ENCODE measurements around the gene MED12L.
"Not testable (repeated sequence)": the region's sequence is repeated elsewhere in the genome, so short reads cannot be mapped to it uniquely, and the experiment has no call there.

MED12L gene

DNA sequence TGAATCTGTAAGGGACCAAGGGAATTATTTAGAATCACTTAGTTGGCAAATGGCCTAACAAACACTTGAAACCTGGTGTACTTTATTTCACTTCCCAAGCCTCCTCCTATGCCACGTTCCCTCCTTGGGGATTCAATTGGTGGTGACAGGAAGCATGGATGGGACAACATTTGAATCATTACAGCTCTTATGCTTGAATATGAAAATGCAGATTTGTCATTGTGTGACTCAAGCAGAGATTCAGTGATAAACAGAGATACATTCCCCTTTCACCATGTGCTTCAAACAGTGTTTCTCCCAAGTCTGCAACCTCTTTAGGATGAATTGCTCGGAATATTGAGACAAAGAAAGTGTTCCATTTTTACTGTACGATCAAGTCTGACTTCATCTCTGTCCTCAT is 32.7 kb upstream of the MED12L start:
- TF ChIP-seq, protein P1, sequence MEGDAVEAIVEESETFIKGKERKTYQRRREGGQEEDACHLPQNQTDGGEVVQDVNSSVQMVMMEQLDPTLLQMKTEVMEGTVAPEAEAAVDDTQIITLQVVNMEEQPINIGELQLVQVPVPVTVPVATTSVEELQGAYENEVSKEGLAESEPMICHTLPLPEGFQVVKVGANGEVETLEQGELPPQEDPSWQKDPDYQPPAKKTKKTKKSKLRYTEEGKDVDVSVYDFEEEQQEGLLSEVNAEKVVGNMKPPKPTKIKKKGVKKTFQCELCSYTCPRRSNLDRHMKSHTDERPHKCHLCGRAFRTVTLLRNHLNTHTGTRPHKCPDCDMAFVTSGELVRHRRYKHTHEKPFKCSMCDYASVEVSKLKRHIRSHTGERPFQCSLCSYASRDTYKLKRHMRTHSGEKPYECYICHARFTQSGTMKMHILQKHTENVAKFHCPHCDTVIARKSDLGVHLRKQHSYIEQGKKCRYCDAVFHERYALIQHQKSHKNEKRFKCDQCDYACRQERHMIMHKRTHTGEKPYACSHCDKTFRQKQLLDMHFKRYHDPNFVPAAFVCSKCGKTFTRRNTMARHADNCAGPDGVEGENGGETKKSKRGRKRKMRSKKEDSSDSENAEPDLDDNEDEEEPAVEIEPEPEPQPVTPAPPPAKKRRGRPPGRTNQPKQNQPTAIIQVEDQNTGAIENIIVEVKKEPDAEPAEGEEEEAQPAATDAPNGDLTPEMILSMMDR (IDR thresholded peaks at IDR 0.05; ENCODE audit: low read depth, low read length): no peak
- no peak overlapping the region for H3K4me3 ChIP-seq (ENCODE audit: low read depth, low read length)

GRCh38 chr3:151058740-151059139 is 26.7 kb upstream of the MED12L start:
- TF ChIP-seq, protein P1 (IDR thresholded peaks at IDR 0.05; ENCODE audit: low read depth, low read length): no peak
- no peak overlapping the region for H3K4me3 ChIP-seq (ENCODE audit: low read depth, low read length)

- TF ChIP-seq, protein P1 (IDR thresholded peaks at IDR 0.05; ENCODE audit: low read depth, low read length): no peak
- H3K4me3 ChIP-seq (ENCODE audit: low read depth, low read length): no peak overlapping the region
Measured at GRCh38 chr3:151062611-151063010, 22.9 kb upstream of the MED12L start.

GRCh38 chr3:151067158-151067557 is 18.3 kb upstream of the MED12L start:
- TF ChIP-seq, protein P1 (IDR thresholded peaks at IDR 0.05; ENCODE audit: low read depth, low read length): no peak

DNA sequence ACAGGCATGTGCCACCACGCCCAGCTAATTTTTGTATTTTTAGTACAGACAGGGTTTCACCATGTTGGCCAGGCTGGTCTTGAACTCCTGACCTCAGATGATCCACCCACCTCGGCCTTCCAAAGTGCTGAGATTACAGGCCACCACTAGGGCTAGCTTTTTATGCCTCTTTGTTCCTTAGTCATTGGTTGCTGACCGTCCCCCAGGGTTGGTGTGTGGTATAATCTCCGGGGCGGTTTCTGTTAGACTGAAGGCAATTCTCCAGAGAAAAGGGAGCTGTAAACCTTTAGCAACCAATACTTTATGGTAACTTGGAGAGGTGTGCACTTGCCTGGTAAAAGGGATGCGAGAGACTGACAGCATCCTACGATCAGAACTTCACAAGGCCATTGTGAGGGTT is 12.6 kb upstream of the MED12L start:
- H3K4me3 ChIP-seq (ENCODE audit: low read depth, low read length): not testable (repeated sequence)

More at GRCh38 chr3:151067158-151067557, 18.3 kb upstream of the MED12L start:
- H3K4me3 ChIP-seq (ENCODE audit: low read depth, low read length): no peak overlapping the region

- no peak overlapping the region for H3K4me3 ChIP-seq (ENCODE audit: low read depth, low read length)
- TF ChIP-seq, protein P1 (IDR thresholded peaks at IDR 0.05; ENCODE audit: low read depth, low read length): no peak
Measured at GRCh38 chr3:151074256-151074655, 11.2 kb upstream of the MED12L start.

DNA sequence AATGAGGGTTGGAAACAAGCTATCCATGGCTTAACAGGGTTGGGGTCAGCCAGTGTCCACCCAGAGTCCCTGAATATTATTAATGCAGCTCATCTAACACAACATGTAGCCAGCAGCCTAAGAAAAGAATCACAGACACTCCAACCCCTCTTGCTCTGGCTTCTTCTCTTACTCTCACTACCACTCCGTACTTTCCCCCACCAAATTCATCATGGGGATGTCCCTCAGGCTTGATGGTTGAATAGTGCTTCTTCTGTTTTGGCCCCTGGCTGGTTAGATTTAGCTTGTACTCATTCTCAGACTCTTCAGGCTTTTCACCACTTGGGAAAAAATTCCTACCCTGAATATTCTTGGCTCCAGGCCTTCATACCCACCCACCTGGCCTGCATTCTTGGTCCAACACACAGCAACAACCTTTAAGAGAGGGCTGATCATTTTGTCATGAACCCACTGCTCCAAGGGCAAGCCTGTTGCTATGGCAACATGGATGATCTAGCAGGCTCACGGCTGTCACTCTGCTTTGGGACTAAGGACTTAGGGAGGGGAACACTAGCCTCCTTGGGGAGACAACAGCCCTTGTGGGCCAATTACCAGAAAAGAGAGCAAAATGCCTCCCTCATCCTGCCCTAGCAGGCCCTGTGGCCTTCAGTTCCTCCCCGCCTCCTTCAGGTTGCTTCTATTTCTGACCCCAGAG is 9.4 kb upstream of the MED12L start:
- no peak overlapping the region for H3K4me3 ChIP-seq (ENCODE audit: low read depth, low read length)
- TF ChIP-seq, protein P1 (IDR thresholded peaks at IDR 0.05; ENCODE audit: low read depth, low read length): no peak

- TF ChIP-seq, protein P1 (IDR thresholded peaks at IDR 0.05; ENCODE audit: low read depth, low read length): no peak
- H3K4me3 ChIP-seq (ENCODE audit: low read depth, low read length): no peak overlapping the region
Measured at GRCh38 chr3:151076626-151077025, 8.8 kb upstream of the MED12L start.

DNA sequence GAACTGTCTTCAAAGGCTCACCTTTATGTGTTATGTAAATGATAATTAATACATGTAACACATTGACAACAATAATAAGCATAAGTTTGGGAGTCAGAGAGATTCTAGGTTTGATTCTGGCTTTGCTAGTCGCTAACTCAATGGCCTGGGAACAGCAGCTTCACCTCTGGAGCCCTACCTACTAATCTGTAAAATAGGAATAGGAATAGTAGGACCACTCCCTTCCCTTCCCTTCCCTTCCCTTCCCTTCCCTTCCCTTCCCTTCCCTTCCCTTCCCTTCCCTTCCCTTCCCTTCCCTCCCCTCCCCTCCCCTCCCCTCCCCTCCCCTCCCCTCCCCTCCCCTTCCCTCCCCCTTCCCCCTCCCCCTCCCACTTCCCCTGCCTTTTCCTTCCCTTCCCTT is 4.4 kb upstream of the MED12L start:
- not testable (repeated sequence) for H3K4me3 ChIP-seq (ENCODE audit: low read depth, low read length)
